SKM-1 (cell line): ENCODE results near the gene ASIC2.

Experiments
- DNase-seq: peaks from one replicate; lab custom pipeline; 2025; ENCODE audit not compliant: unreplicated experiment; lab: John Stamatoyannopoulos, UW

ASIC2 gene

GRCh38 chr17:33079201-33079600 is 213.9 kb downstream of the ASIC2 start:
- no peak for DNase-seq

- no peak for DNase-seq
Observed at GRCh38 chr17:33076979-33077378, 216.1 kb downstream of the ASIC2 start.

- DNase-seq, result no peak
Observed at GRCh38 chr17:33073416-33073815, 219.7 kb downstream of the ASIC2 start.

GRCh38 chr17:33072421-33073161 is 220.5 kb downstream of the ASIC2 start:
- no peak for DNase-seq

DNA sequence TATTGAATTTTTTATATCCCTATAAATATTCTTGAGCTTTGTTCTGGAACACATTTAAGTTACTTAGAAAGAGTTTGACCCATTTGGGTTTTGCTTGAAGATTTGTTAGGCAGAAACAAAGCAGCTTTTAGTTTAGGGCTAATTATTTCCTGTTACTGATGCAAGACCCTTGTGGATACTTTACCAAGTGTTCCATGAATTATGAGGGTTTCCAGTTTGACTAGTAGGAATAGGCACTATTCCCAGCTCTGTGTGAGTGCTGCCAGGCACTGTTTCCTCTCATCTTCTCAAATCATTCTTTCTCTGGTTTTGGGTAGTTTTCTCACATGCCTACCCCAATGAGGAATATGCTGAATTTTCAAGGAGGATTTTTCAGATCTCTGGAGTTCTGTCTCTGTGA is 221.4 kb downstream of the ASIC2 start:
- no peak for DNase-seq

GRCh38 chr17:33057564-33057963 is 235.5 kb downstream of the ASIC2 start:
- no peak for DNase-seq

DNA sequence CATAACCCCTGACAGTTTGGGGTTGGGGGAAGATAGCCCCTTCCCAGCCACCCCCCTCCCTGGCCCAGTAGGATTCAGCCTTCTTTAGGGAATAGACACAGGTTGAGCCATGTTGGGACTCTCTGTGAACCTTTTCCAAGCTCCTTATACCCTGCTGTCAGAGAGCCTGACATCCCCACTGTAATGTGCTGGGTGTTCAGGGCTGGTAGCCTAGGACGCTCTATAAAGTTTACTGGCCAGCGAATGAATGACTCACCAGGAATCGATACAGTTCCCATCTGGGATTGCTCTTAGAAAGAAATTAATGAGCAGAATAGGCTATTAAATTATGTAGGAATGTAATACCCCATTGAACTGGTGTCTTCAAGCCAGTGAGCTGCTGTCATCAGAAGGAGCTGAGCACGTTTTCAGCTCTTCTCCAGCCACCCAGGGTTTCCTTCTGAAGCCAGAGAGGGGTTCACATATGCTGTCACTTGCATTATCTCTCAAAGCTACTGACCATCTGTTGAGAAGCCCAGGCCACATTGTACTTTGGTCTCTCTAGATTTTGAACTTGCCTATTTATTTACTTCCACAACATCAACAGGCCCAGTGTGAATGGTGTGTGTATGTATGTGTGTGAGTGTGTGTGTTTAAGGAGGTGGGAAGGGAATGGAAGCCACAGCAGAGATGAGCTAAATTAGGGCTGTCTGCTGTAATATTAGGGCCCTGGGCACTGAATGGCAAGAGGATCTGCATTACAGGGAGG is 236.5 kb downstream of the ASIC2 start:
- DNase-seq, result no peak

DNA sequence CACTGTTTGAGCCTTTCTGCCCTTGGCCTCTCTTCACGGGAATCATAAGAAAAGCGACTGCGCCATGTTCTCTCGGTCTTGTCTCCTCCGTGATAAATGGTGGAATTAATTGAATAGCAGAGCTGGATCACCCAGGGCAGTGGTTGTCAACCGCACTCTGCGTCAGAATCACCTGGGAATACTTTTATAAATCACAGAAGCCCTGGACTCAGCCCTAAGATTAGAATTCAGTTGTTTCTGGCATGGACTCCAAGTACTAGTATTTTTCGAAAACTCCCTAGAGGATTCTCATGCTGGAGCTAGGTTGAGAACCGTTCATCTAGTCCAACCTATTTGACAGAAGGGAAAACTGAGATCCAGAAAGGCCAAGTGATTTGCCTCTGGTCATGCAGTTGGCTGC is 237.3 kb downstream of the ASIC2 start:
- DNase-seq, result no peak

DNA sequence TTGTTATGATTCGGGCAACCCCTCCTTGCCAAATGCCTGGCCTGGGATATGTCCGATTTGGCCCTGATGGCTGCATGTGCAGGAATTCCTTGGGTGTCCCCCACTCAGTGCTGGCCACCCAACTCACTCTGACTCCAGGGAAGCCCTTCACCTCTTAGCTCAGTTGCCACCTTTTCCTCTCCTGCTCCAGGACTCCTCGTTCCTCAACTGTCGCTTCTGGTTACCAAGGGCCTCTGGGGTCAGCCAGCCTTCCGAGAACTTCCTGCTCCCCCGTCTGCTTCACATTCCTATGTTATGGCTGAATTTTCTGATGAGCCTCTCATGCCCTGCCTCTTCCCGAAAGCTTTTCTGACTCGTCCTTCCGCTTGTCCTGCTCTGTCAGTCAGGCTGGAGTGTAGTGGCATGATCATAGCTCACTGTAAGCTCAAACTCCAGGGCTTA is 237.9 kb downstream of the ASIC2 start:
- DNase-seq, result no peak

GRCh38 chr17:33054412-33054811 is 238.7 kb downstream of the ASIC2 start:
- no peak for DNase-seq

- no peak for DNase-seq
Observed at GRCh38 chr17:33053676-33054075, 239.4 kb downstream of the ASIC2 start.

DNA sequence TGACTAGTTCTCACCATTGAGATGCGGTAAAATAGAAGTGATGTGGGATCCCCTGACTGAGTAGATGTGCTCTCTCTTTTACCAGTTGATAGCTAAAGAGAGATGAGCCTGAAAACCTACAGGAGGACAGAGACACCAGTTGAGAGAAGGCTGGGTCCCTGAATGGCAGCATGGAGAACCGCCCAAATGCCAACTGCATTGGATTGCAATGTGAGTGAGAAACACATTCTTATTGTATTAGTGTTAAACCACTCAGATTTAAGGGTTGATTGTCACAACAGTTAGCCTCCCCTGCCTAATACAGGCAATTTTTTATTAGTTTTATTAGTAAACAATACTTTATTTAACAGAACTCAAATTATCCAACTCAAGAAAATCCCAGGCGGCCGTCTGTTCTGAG is 240.2 kb downstream of the ASIC2 start:
- DNase-seq, result no peak

DNA sequence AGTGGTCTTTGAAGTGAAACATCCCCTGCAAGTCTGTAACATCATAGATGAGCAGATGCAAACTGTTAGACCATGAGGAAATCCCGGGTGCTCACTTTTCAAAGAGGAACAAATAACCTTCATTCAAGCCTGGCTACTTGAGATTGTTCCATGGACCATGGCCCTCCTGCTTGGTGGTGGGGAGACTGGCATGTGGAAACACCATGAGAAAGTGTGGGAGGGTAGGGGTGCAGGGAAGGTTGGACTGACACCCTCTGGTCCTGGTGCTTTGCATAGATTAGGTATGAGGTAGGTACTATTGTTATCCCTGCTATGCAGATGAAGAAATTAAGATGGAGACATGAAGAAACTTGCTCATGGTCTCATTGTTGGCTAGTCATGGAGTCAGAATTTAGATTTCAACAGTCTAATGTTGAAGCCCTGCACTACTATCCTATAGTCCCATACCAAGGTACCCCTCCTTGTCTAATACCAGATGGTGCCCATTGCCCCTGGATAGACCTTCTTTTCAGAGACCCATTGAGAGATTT is 242.4 kb downstream of the ASIC2 start:
- no peak for DNase-seq

- DNase-seq, result peak; percentile 25
Observed at GRCh38 chr17:33049781-33050414, 243.2 kb downstream of the ASIC2 start.

- DNase-seq, result no peak
Observed at GRCh38 chr17:33046361-33047255, 246.5 kb downstream of the ASIC2 start.

GRCh38 chr17:33045216-33045615 is 247.9 kb downstream of the ASIC2 start:
- DNase-seq, result no peak

DNA sequence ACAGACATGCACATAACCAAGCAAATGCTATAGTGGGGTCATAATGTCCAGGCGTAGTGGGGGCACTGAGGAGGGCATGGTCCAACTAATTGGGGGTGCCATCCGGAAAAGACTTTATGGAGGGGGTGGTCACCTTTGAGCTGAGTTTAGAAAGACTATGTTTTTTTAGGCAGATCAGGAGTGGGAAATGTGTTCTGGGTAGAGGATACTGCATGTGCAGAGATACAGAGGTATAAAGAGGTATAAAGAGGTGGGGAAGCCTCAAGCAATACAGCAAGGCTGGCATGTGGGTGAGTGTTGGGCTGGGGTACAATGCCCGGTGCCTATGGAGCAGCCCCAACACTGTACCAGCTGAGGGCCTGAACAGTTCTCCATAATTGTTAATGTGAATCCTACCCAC is 248.3 kb downstream of the ASIC2 start:
- DNase-seq, result no peak

- DNase-seq, result no peak
Observed at GRCh38 chr17:33040461-33040860, 252.6 kb downstream of the ASIC2 start.

GRCh38 chr17:33039874-33040273 is 253.2 kb downstream of the ASIC2 start:
- no peak for DNase-seq

- DNase-seq, result no peak
Observed at GRCh38 chr17:33038740-33039139, 254.4 kb downstream of the ASIC2 start.

DNA sequence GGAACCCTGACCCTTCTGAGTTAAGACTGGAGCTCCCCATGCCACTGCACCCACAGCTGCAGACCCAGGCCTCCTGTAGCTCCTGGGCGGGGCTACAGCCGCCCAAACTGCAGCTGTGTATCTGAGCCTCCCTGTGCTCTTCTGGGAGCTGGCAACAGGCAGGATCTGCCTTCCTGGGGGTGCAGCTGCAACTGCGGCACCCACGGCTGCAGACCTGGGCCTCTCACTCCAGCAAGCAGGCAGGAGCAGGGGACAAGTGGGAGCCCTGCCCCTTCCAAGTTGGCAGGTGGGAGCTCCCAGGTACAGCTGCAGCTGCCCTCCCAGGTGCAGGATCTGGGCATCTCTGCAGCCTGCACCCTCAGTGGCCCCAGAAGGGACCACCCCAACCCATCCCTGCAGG is 259.9 kb downstream of the ASIC2 start:
- no peak for DNase-seq
